Measurements from ENCODE around the gene MED26.

Gene MED26

GRCh38 chr19:16605115-16605514 is 22.9 kb downstream of the MED26 start:
- DNase-seq = peak; percentile 34
- TF ChIP-seq CTCF (IDR thresholded peaks at IDR 0.05; ENCODE audit: low read length) (no peak), EZH2 (optimal IDR thresholded peaks at IDR 0.05; ENCODE audit: low read depth, low read length) (no peak)
- peak overlapping the region; percentile 45; the same call in 1 of the 2 replicates for H3K27ac ChIP-seq (ENCODE audit: low read length)
- H3K9me3 ChIP-seq (replicated peaks; ENCODE audit: insufficient read depth, low read length) = no peaks in the 10 kb centered on the region
- peaks cover 99% of the 10 kb centered on the region for H3K79me2 ChIP-seq (ENCODE audit: low read length)
- H4K20me1 ChIP-seq (ENCODE audit: insufficient read depth, low read length) = 0 out of 2 replicates have a peak, but pooled peaks cover 11% of the 10 kb centered on the region
- no peaks in the 10 kb centered on the region for H3K27me3 ChIP-seq (replicated peaks; ENCODE audit: insufficient read depth, low read length)
- peaks cover 14% of the 10 kb centered on the region; the same call in 1 of the 2 replicates for H3F3A ChIP-seq (ENCODE audit: insufficient read depth, low read length)
- H3K4me1 ChIP-seq (ENCODE audit: low read length) = peaks cover 46% of the 10 kb centered on the region
- H3K36me3 ChIP-seq (replicated peaks; ENCODE audit: insufficient read depth, low read length) = no peaks in the 10 kb centered on the region
- peak overlapping the region; percentile 16; the same call in 1 of the 2 replicates for H3K4me2 ChIP-seq (ENCODE audit: low read depth, low read length)
- H3K4me3 ChIP-seq (ENCODE audit: low read length) = no peak overlapping the region
- no peaks in the 10 kb centered on the region for H3K9me2 ChIP-seq (replicated peaks; ENCODE audit: insufficient read depth, low read length)
- H2AFZ ChIP-seq (ENCODE audit: low read length) = no peak overlapping the region
- no peak overlapping the region for H3K9ac ChIP-seq (ENCODE audit: low read length)

GRCh38 chr19:16604615-16605014 is 23.4 kb downstream of the MED26 start:
- TF ChIP-seq EZH2 (optimal IDR thresholded peaks at IDR 0.05; ENCODE audit: low read depth, low read length) = no peak
- no peak for TF ChIP-seq CTCF (IDR thresholded peaks at IDR 0.05; ENCODE audit: low read length)
- TF ChIP-seq EZH2phosphoT487 (IDR thresholded peaks at IDR 0.05; ENCODE audit: low read length) = no peak
- peaks cover 18% of the 10 kb centered on the region; the same call in 1 of the 2 replicates for H3F3A ChIP-seq (ENCODE audit: insufficient read depth, low read length)
- no peaks in the 10 kb centered on the region for H3K36me3 ChIP-seq (replicated peaks; ENCODE audit: insufficient read depth, low read length)
- 0 out of 2 replicates have a peak, but pooled peaks cover 11% of the 10 kb centered on the region for H4K20me1 ChIP-seq (ENCODE audit: insufficient read depth, low read length)
- peaks cover 50% of the 10 kb centered on the region for H3K4me1 ChIP-seq (ENCODE audit: low read length)
- peaks cover 99% of the 10 kb centered on the region for H3K79me2 ChIP-seq (ENCODE audit: low read length)
- no peaks in the 10 kb centered on the region for H3K27me3 ChIP-seq (replicated peaks; ENCODE audit: insufficient read depth, low read length)
- no peak for DNase-seq
- H3K9ac ChIP-seq (ENCODE audit: low read length) = no peak overlapping the region
- no peak overlapping the region for H3K4me3 ChIP-seq (ENCODE audit: low read length)
- no peaks in the 10 kb centered on the region for H3K9me2 ChIP-seq (replicated peaks; ENCODE audit: insufficient read depth, low read length)
- H2AFZ ChIP-seq (ENCODE audit: low read length) = no peak overlapping the region
- H3K4me2 ChIP-seq (ENCODE audit: low read depth, low read length) = peak overlapping the region; percentile 16; the same call in 1 of the 2 replicates
- H3K9me3 ChIP-seq (replicated peaks; ENCODE audit: insufficient read depth, low read length) = no peaks in the 10 kb centered on the region
- H3K27ac ChIP-seq (ENCODE audit: low read length) = peak overlapping the region; percentile 45; the same call in 1 of the 2 replicates

- Histone ChIP-seq H3K9me2 (replicated peaks; ENCODE audit: insufficient read depth, low read length) (no peaks in the 10 kb centered on the region), H3K4me1 (ENCODE audit: low read length) (peaks cover 63% of the 10 kb centered on the region), H3K9me3 (replicated peaks; ENCODE audit: insufficient read depth, low read length) (no peaks in the 10 kb centered on the region), H3K4me3 (ENCODE audit: low read length) (no peak overlapping the region), H3K9ac (ENCODE audit: low read length) (no peak overlapping the region), H3K27me3 (replicated peaks; ENCODE audit: insufficient read depth, low read length) (no peaks in the 10 kb centered on the region), H2AFZ (ENCODE audit: low read length) (no peak overlapping the region), H3K79me2 (ENCODE audit: low read length) (peaks cover 99% of the 10 kb centered on the region), H3K4me2 (ENCODE audit: low read depth, low read length) (no peak overlapping the region), H4K20me1 (ENCODE audit: insufficient read depth, low read length) (0 out of 2 replicates have a peak, but pooled peaks cover 11% of the 10 kb centered on the region), H3K36me3 (replicated peaks; ENCODE audit: insufficient read depth, low read length) (no peaks in the 10 kb centered on the region), H3K27ac (ENCODE audit: low read length) (no peak overlapping the region), H3F3A (ENCODE audit: insufficient read depth, low read length) (peaks cover 18% of the 10 kb centered on the region; the same call in 1 of the 2 replicates)
- TF ChIP-seq CTCF (IDR thresholded peaks at IDR 0.05; ENCODE audit: low read length) (no peak), EZH2 (optimal IDR thresholded peaks at IDR 0.05; ENCODE audit: low read depth, low read length) (no peak), EZH2phosphoT487 (IDR thresholded peaks at IDR 0.05; ENCODE audit: low read length) (no peak)
- DNase-seq = no peak
These were observed 24.9 kb downstream of the MED26 start for GRCh38 chr19:16603090-16603489.
